Esophagus squamous epithelium (tissue), 5 donors: Measurements from ENCODE around the gene P2RY12. TPM values are rescaled to one million over a fixed set of nuclear protein-coding genes. Genes with fewer than 3 reads are reported as not detected.
A peak's percentile ranks its signal among the peaks of the same experiment; 100 is the strongest.

Experiments
- DNase-seq: peaks from one replicate; lab custom pipeline; 2025; lab: John Stamatoyannopoulos, UW
- H3K27ac ChIP-seq, 4 donors: fragments of 200-600 bp; sonication (generic); one replicate each; pipeline ENCODE4 v1.5.1; 2016 to 2019; ENCODE audit warnings: mild to moderate bottlenecking in 1 of 4
- H3K27me3 ChIP-seq, 4 donors: fragments of 200-600 bp; sonication (generic); 1 replicate in 3 of 4; 2 replicates in 1 of 4; pipeline versions ENCODE4 v1.5.1 to v1.6.0; 2017 to 2021; ENCODE audit warnings: antibody characterized with exemption in 1 of 4
- H3K36me3 ChIP-seq, 3 donors: fragments of 200-600 bp; sonication (generic); one replicate each; pipeline ENCODE4 v1.5.1; 2016 to 2019
- H3K4me1 ChIP-seq, 3 donors: fragments of 200-600 bp; sonication (generic); one replicate each; pipeline ENCODE4 v1.5.1; 2017 to 2019
- H3K4me3 ChIP-seq, 4 donors: fragments of 200-600 bp; sonication (generic); 1 replicate in 3 of 4; 2 replicates in 1 of 4; pipeline ENCODE4 v1.5.1; 2016 to 2019; ENCODE audit warnings: mild to moderate bottlenecking in 2 of 4, moderate library complexity in 1 of 4
- H3K9me3 ChIP-seq, 3 donors: fragments of 200-600 bp; sonication (generic); one replicate each; pipeline ENCODE4 v1.5.1; 2016 to 2019
- CTCF ChIP-seq, 6 experiments: fragments of 450-650 bp in 4 of 6; fragments of 200-600 bp in 2 of 6; sonication (generic) in 2 of 6; IDR thresholded peaks; one replicate each; pipeline ENCODE4 v1.5.1; 2016 to 2019; ENCODE audit warnings: antibody characterized with exemption in 6 of 6, mild to moderate bottlenecking in 4 of 6, moderate library complexity in 4 of 6
- POLR2A ChIP-seq, 4 donors: fragments of 450-650 bp; IDR thresholded peaks; one replicate each; pipeline ENCODE4 v1.6.1; 2017; ENCODE audit warnings: antibody characterized with exemption in 4 of 4, mild to moderate bottlenecking in 4 of 4, moderate library complexity in 3 of 4
- WGBS, 2 donors: methylation state at CpG; one replicate each; pipeline ENCODE4 v1.1.5; 2018; 5-methylcytosine and 5-hydroxymethylcytosine counted together
- intact Hi-C: fragments of 100-400 bp; cut with DNase I; formaldehyde crosslinking; loops from one replicate; pipeline ENCODE4 v1.15.0; 2022
- total RNA-seq, 4 donors: library from RNA; depleted of rRNA; stranded (reverse); fragments of >200 nt; gene quantifications; one replicate each; pipeline ENCODE4 v1.1.0, GENCODE V29; 2016
- donor health status: DM: yes; HTN: yes; CAD: no.

P2RY12 gene
- total RNA-seq, 4 donors from 2014 or later = 1.9 to 3.1 TPM; not detected in 2

- intact Hi-C loops = no loop called here
- Histone ChIP-seq H3K27ac (peak overlapping the region; percentile 22 to 92 (median 87)), H3K4me1 (peaks cover 16 to 75% (median 20%) of the 10 kb centered on the region in 3 donors), H3K4me3 (peak overlapping the region; percentile 37 to 56 (median 52)), H3K9me3 (no peaks in the 10 kb centered on the region), H3K27me3 (no peaks in the 10 kb centered on the region), H3K36me3 (no peaks in the 10 kb centered on the region)
- DNase-seq = no peak
- WGBS, 2 donors = 43 to 69% methylated on average over 2 of the region's 2 CpGs
- no peak for TF ChIP-seq POLR2A (IDR thresholded peaks at IDR 0.05)
- no peak for TF ChIP-seq CTCF (IDR thresholded peaks at IDR 0.05)
Measured at GRCh38 chr3:151315136-151315535, 69.4 kb downstream of the P2RY12 start.

- TF ChIP-seq POLR2A (IDR thresholded peaks at IDR 0.05) = no peak
- no peak for TF ChIP-seq CTCF (IDR thresholded peaks at IDR 0.05)
- DNase-seq = no peak
- H3K27me3 ChIP-seq = no peaks in the 10 kb centered on the region
- WGBS, 2 donors = 37 to 56% methylated on average over 5 of the region's 5 CpGs
- H3K36me3 ChIP-seq = peaks cover 0 to 3% (median 0%) of the 10 kb centered on the region in 3 donors
- intact Hi-C loops = no loop called here
- H3K9me3 ChIP-seq = no peaks in the 10 kb centered on the region
- H3K27ac ChIP-seq = peak overlapping the region; percentile 22 to 92 (median 87)
- peak overlapping the region; percentile 37 to 56 (median 52) for H3K4me3 ChIP-seq
- H3K4me1 ChIP-seq = peaks cover 13 to 75% (median 16%) of the 10 kb centered on the region in 3 donors
Measured at GRCh38 chr3:151314593-151314992, 70.0 kb downstream of the P2RY12 start.

- Histone ChIP-seq H3K36me3 (peaks cover 0 to 6% (median 0%) of the 10 kb centered on the region in 3 donors), H3K4me1 (peaks cover 13 to 78% (median 16%) of the 10 kb centered on the region in 3 donors), H3K9me3 (no peaks in the 10 kb centered on the region), H3K27ac (peak overlapping the region; percentile 22 to 92 (median 87)), H3K27me3 (no peaks in the 10 kb centered on the region), H3K4me3 (peak overlapping the region; percentile 37 to 56 (median 52))
- 63 to 86% methylated on average over 2 of the region's 2 CpGs for WGBS, 2 donors
- intact Hi-C loops = no loop called here
- no peak for DNase-seq
- TF ChIP-seq POLR2A (IDR thresholded peaks at IDR 0.05) (no peak), CTCF (IDR thresholded peaks at IDR 0.05) (no peak)
Measured at GRCh38 chr3:151314137-151314536, 70.4 kb downstream of the P2RY12 start.

GRCh38 chr3:151312972-151313371 is 71.6 kb downstream of the P2RY12 start:
- Histone ChIP-seq H3K4me1 (peaks cover 6 to 76% (median 8%) of the 10 kb centered on the region in 3 donors), H3K27ac (no peak overlapping the region), H3K27me3 (no peaks in the 10 kb centered on the region), H3K9me3 (no peaks in the 10 kb centered on the region), H3K36me3 (peaks cover 0 to 6% (median 0%) of the 10 kb centered on the region in 3 donors), H3K4me3 (peak overlapping the region in 1 of 4 donors; percentile 2)
- WGBS, 2 donors = 81 to 87% methylated on average over 3 of the region's 3 CpGs
- DNase-seq = no peak
- TF ChIP-seq CTCF (IDR thresholded peaks at IDR 0.05) = no peak
- no peak for TF ChIP-seq POLR2A (IDR thresholded peaks at IDR 0.05)
- intact Hi-C loops = no loop called here

- WGBS, 2 donors = 93 to 97% methylated on average over 2 of the region's 2 CpGs
Measured at GRCh38 chr3:151309566-151309965, 75.0 kb downstream of the P2RY12 start.

More at GRCh38 chr3:151309566-151309965, 75.0 kb downstream of the P2RY12 start:
- intact Hi-C loops = no loop called here
- no peak for DNase-seq
- Histone ChIP-seq H3K36me3 (peaks cover 0 to 6% (median 0%) of the 10 kb centered on the region in 3 donors), H3K9me3 (no peaks in the 10 kb centered on the region), H3K4me3 (no peak overlapping the region), H3K27me3 (no peaks in the 10 kb centered on the region), H3K4me1 (peaks cover 20 to 91% (median 25%) of the 10 kb centered on the region in 3 donors), H3K27ac (no peak overlapping the region)
- TF ChIP-seq CTCF (IDR thresholded peaks at IDR 0.05) = no peak
- no peak for TF ChIP-seq POLR2A (IDR thresholded peaks at IDR 0.05)
